Skeletal muscle tissue (tissue), 4 donors: ENCODE measurements around the gene ERCC6. TPM values are rescaled to one million over a fixed set of nuclear protein-coding genes. Genes with fewer than 3 reads are reported as not detected.

Experiments
- H3K27ac ChIP-seq: one replicate; pipeline ENCODE4 v1.7.0; 2013; ENCODE audit warnings: mild to moderate bottlenecking, low read depth, low read length, inconsistent platforms
- H3K27me3 ChIP-seq, 3 donors: one replicate each; pipeline ENCODE4 v1.7.0; 2013; ENCODE audit warnings: low read length in 3 of 3; ENCODE audit not compliant: control insufficient read depth in 3 of 3, insufficient read depth in 3 of 3
- H3K36me3 ChIP-seq, 3 donors: one replicate each; pipeline ENCODE4 v1.7.0; 2013; ENCODE audit warnings: low read length in 3 of 3; ENCODE audit not compliant: control insufficient read depth in 3 of 3, insufficient read depth in 3 of 3
- H3K4me1 ChIP-seq, 3 donors: one replicate each; pipeline ENCODE4 v1.7.0; 2013; ENCODE audit warnings: low read length in 3 of 3, mild to moderate bottlenecking in 3 of 3; ENCODE audit not compliant: control insufficient read depth in 3 of 3, insufficient read depth in 3 of 3
- H3K4me3 ChIP-seq, 3 donors: one replicate each; pipeline ENCODE4 v1.7.0; 2013; ENCODE audit warnings: low read length in 3 of 3
- H3K9ac ChIP-seq, 3 donors: one replicate each; pipeline ENCODE4 v1.7.0; 2013; ENCODE audit warnings: low read length in 3 of 3, mild to moderate bottlenecking in 3 of 3, moderate library complexity in 2 of 3, low read depth in 1 of 3
- H3K9me3 ChIP-seq, 3 donors: one replicate each; pipeline ENCODE4 v1.7.0; 2013; ENCODE audit warnings: low read length in 3 of 3; ENCODE audit not compliant: control insufficient read depth in 3 of 3
- total RNA-seq: library from RNA; depleted of rRNA; stranded (reverse); fragments of >200 nt; gene quantifications from one replicate; pipeline ENCODE4 v1.2.3, GENCODE V29; 2014
- donor health status: Osteomylitis.

The ERCC6 gene
- total RNA-seq, 1 donor from 2014 or later: 24.0 TPM

DNA sequence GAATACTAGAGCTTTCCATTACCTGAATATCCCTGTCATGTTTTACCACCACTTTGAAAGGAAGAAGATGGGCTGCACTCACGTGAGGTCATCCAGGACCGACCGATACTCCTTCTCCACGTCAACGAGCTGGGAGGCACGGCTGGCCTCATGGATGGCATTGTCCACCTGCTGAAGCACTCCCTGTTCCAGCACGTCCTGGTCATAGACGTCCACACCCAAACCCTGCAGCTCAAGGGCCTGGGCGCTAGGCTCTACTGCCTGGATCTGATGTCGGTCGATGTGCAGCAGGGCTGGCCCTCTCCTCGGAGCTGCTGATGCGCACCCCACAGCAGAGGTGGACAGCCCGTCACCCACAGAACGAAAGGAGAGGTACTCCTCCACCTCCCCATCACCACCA, 6.5 kb downstream of the ERCC6 start:
- Histone ChIP-seq H3K27ac (no peak overlapping the region), H3K4me1 (peaks cover 0 to 5% (median 0%) of the 10 kb centered on the region in 3 donors), H3K9me3 (no peaks in the 10 kb centered on the region), H3K4me3 (no peak overlapping the region), H3K9ac (no peak overlapping the region), H3K27me3 (no peaks in the 10 kb centered on the region), H3K36me3 (peaks cover 13 to 40% (median 35%) of the 10 kb centered on the region in 3 donors)

DNA sequence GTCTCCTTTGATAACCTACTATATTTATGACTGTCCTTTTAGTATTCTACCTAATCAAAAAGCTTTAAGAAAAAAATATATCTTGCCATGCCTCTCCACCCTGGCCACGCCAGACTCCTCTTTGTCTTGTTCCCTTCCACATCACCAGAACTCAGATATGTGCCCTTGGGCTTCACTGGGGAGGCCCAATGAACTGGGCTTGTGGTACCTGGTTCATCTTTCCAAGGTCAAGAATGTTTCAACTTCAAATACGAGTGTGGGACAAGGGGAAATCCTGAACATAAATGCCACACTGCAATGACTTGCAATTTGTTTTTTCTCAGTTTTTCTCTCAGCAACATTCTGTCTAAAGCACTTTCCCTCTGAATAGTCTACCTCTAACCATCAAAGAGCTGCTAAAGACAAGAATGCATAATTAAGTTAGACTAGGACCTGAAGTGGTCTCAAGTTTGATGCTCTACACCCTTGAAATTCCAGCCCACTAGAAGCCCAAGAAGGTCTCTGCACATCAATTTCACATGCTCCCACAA, 9.9 kb downstream of the ERCC6 start:
- Histone ChIP-seq H3K27me3 (no peaks in the 10 kb centered on the region), H3K9ac (no peak overlapping the region), H3K36me3 (peaks cover 15 to 64% (median 54%) of the 10 kb centered on the region in 3 donors), H3K4me3 (no peak overlapping the region), H3K4me1 (no peaks in the 10 kb centered on the region), H3K27ac (no peak overlapping the region), H3K9me3 (no peaks in the 10 kb centered on the region)

DNA sequence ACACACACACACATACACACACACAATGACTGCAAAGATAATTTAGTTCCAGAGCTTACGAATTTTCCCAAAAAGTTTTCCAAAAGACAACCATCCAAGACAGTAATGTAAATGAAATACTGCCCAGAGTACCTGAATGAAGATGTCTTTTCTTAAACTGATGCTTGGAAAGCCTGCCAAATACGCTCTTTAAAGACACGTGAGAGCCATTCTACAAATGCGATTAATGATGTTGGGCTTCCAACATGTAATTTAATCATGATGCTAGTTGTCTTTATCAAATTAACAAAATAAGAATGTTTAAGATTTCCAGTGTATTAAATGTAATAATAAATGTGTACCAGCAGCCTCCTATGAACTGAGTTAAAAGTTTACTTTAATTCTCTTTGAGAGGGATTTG, 11.1 kb downstream of the ERCC6 start:
- H3K27me3 ChIP-seq: no peaks in the 10 kb centered on the region
- H3K9ac ChIP-seq: no peak overlapping the region
- H3K27ac ChIP-seq: no peak overlapping the region
- peaks cover 17 to 67% (median 57%) of the 10 kb centered on the region in 3 donors for H3K36me3 ChIP-seq
- H3K9me3 ChIP-seq: no peaks in the 10 kb centered on the region
- peaks cover 0 to 1% (median 0%) of the 10 kb centered on the region in 3 donors for H3K4me1 ChIP-seq
- no peak overlapping the region for H3K4me3 ChIP-seq

DNA sequence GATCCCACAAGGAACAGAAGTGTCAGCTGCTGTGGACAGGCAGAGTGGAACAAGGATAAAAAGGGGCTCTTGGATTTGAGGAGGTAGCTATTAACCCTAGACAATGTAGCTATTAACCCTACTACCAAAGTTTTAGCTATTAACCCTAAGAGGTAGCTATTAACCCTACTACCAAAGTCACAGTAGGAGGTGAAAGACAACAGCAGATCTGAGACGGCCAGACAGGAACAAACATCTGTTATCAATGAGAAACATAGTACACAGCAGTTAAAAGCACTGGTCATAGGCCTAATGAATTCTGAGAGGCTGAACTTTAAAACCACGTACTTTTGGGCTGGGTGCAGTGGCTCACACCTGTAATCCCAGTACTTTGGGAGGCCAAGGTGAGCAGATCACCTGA, 11.9 kb downstream of the ERCC6 start:
- no peaks in the 10 kb centered on the region for H3K9me3 ChIP-seq
- no peak overlapping the region for H3K9ac ChIP-seq
- H3K36me3 ChIP-seq: peaks cover 11 to 61% (median 50%) of the 10 kb centered on the region in 3 donors
- no peaks in the 10 kb centered on the region for H3K27me3 ChIP-seq
- peaks cover 0 to 3% (median 0%) of the 10 kb centered on the region in 3 donors for H3K4me1 ChIP-seq
- no peak overlapping the region for H3K4me3 ChIP-seq
- H3K27ac ChIP-seq: no peak overlapping the region

DNA sequence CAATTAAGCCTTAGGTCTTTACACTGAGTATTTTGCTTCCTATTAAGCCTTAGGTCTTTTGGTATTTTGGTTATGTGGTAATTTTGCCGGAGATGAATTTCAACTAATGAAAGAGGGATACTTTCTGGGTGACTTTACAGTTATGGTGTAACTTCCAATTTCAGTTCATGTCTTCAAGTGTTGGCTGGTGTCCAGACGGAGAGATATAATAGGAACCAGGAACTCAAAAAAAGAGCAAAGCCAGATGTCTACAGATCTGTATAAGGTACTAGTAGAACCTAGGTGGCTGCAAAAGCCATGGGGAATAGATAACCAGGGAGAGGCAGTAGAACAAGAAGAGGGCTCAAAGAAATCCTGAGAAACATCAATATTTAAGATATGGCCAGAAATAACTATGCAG, 12.3 kb downstream of the ERCC6 start:
- no peaks in the 10 kb centered on the region for H3K9me3 ChIP-seq
- no peak overlapping the region for H3K9ac ChIP-seq
- no peak overlapping the region for H3K27ac ChIP-seq
- H3K4me3 ChIP-seq: no peak overlapping the region
- H3K4me1 ChIP-seq: peaks cover 0 to 3% (median 0%) of the 10 kb centered on the region in 3 donors
- peaks cover 9 to 59% (median 47%) of the 10 kb centered on the region in 3 donors for H3K36me3 ChIP-seq
- no peaks in the 10 kb centered on the region for H3K27me3 ChIP-seq

DNA sequence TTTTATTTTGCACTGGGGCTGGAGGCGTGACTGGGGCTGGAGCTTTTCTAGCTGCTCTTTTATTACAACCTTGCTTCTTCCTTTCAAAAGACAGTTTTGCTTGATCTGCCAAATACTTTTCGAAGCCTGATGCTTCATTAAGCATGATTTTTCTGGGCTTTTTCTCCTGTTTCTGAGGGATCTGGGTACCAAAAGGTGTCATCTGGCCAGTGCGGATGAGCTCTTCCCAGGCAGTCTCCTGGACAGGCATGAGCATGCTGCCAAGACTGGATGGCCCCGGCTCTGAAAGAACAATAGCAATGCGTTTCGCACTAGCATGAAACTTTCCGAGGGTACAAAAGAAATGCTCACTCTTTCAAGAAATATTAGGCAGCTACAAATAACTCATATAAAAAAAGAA, 14.4 kb downstream of the ERCC6 start:
- Histone ChIP-seq H3K9me3 (no peaks in the 10 kb centered on the region), H3K27ac (no peak overlapping the region), H3K4me1 (peaks cover 6 to 21% (median 15%) of the 10 kb centered on the region in 3 donors), H3K9ac (no peak overlapping the region), H3K36me3 (peaks cover 8 to 51% (median 37%) of the 10 kb centered on the region in 3 donors), H3K4me3 (no peak overlapping the region), H3K27me3 (no peaks in the 10 kb centered on the region)

DNA sequence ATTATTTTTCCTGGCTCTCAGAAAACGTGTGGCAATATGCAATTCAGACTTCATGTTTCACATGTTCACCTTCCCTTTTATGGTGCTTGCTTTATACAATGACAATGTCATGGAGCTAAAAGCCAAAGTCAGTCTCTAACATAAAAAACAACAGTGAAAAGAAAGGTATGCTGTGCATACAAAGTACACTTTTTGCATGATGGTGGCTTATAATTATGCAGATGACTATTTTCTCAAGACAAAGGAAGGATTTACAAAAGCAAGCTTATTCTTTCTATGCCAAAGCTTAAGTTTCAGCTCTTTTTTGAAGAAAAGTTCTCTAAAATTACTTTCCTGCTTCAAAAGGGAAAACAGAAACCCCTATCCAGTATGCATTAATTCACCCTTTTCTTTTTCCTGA, 15.6 kb downstream of the ERCC6 start:
- Histone ChIP-seq H3K4me3 (no peak overlapping the region), H3K27ac (no peak overlapping the region), H3K27me3 (no peaks in the 10 kb centered on the region), H3K9me3 (no peaks in the 10 kb centered on the region), H3K9ac (no peak overlapping the region), H3K36me3 (peaks cover 8 to 44% (median 30%) of the 10 kb centered on the region in 3 donors), H3K4me1 (peaks cover 8 to 28% (median 19%) of the 10 kb centered on the region in 3 donors)

DNA sequence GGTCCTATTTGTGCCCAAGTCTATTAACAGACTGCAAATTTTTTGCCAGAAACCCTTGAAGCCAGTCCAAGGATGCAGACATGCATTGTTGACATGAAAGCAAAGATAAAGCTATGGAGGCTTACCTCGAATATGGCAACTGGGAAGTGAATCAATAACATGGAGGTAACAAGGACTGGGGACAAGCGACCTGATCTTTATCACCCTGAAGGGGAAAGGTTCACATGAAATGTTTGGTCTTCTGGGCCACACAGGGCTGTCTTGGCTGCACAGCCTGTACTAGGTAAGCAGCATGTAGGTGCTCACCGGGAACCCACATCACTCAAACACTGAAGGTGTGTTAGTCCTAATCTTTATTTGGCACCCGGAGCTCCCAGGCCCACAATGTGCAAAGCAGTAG, 17.9 kb downstream of the ERCC6 start:
- peaks cover 4 to 36% (median 19%) of the 10 kb centered on the region in 3 donors for H3K36me3 ChIP-seq
- no peaks in the 10 kb centered on the region for H3K27me3 ChIP-seq
- peaks cover 8 to 28% (median 19%) of the 10 kb centered on the region in 3 donors for H3K4me1 ChIP-seq
- no peaks in the 10 kb centered on the region for H3K9me3 ChIP-seq
- no peak overlapping the region for H3K4me3 ChIP-seq
- H3K27ac ChIP-seq: no peak overlapping the region
- no peak overlapping the region for H3K9ac ChIP-seq

DNA sequence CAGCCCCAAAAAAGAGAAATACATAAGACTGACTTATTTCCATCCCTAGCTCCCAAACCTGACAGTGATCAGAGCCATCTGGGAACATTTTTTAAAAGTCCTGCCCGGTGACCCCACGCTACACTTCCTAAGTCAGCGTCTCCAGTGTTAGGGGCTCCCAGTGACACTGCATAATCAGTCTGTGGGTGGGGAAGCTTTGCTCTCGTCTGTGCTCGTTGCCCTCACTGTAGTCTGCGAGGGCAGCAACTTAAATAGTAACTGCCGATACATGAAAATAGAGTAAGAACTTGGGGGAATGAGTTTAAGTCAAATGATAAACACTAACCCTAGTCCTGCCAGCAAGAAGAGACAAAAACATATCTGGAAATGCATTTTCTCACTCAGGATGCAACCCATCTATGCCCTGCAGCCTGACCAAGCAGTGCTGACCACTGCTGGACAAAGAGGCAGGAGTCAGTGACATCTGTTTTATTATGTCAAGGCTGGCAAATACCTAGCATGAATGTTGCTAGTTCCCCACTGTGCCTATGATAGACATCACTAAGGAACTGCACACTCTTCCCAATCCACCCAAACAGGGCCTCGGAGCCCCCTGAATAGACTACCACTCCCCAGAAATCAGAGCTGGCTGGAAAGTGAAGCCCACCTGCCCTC, 18.7 kb downstream of the ERCC6 start:
- no peak overlapping the region for H3K4me3 ChIP-seq
- H3K27ac ChIP-seq: no peak overlapping the region
- H3K9me3 ChIP-seq: no peaks in the 10 kb centered on the region
- H3K4me1 ChIP-seq: peaks cover 8 to 28% (median 19%) of the 10 kb centered on the region in 3 donors
- H3K36me3 ChIP-seq: peaks cover 6 to 36% (median 21%) of the 10 kb centered on the region in 3 donors
- no peaks in the 10 kb centered on the region for H3K27me3 ChIP-seq
- H3K9ac ChIP-seq: peak overlapping the region in 2 of 3 donors; percentile 17 to 41

DNA sequence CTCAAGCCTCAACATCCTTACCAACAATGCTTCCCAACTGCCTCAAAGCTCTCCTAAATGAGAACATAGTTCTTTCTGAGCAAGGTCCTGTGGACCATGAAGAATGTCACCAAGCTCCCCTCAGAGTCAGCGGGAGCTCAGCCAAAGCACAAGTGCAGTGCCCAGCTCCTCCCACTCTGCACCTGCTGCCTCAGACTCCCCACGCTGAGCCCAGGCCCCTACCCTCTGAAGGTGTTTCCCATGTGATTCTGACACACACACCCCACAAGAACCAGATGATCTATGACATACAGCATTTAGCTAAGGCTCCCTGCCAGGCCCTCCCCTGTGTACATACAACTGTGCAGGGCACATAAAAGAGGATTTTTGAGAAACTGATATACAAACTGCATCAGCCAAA, 19.2 kb downstream of the ERCC6 start:
- H3K36me3 ChIP-seq: peaks cover 6 to 33% (median 20%) of the 10 kb centered on the region in 3 donors
- H3K27me3 ChIP-seq: no peaks in the 10 kb centered on the region
- peak overlapping the region in 1 of 3 donors; percentile 41 for H3K9ac ChIP-seq
- H3K9me3 ChIP-seq: no peaks in the 10 kb centered on the region
- H3K4me3 ChIP-seq: no peak overlapping the region
- peaks cover 8 to 28% (median 19%) of the 10 kb centered on the region in 3 donors for H3K4me1 ChIP-seq
- H3K27ac ChIP-seq: no peak overlapping the region
